ENCODE results near the gene COBL.

COBL gene

GRCh38 chr7:51007551-51008505, 308.8 kb downstream of the COBL start:
- H3K27me3 ChIP-seq (ENCODE audit: insufficient read depth, poor library complexity, severe bottlenecking), result no peaks in the 10 kb centered on the region
- H3K27ac ChIP-seq (ENCODE audit: poor library complexity, severe bottlenecking), result no peak overlapping the region
- ATAC-seq (ENCODE audit: low read depth) (no peak), DNase-seq (ENCODE audit: low spot score) (no peak)
- H3K4me3 ChIP-seq (ENCODE audit: severe bottlenecking), result no peak overlapping the region
- no peaks in the 10 kb centered on the region for H3K9me3 ChIP-seq (ENCODE audit: severe bottlenecking)
- no peaks in the 10 kb centered on the region for H3K36me3 ChIP-seq (ENCODE audit: low read depth)
- no peak for TF ChIP-seq CTCF (IDR thresholded peaks at IDR 0.05; ENCODE audit: poor library complexity, severe bottlenecking)
- peaks cover 9% of the 10 kb centered on the region for H3K4me1 ChIP-seq (ENCODE audit: insufficient read depth, poor library complexity, severe bottlenecking)

GRCh38 chr7:51006483-51007235, 309.9 kb downstream of the COBL start:
- Histone ChIP-seq H3K4me3 (ENCODE audit: severe bottlenecking) (no peak overlapping the region), H3K27ac (ENCODE audit: poor library complexity, severe bottlenecking) (no peak overlapping the region), H3K27me3 (ENCODE audit: insufficient read depth, poor library complexity, severe bottlenecking) (no peaks in the 10 kb centered on the region), H3K9me3 (ENCODE audit: severe bottlenecking) (no peaks in the 10 kb centered on the region), H3K4me1 (ENCODE audit: insufficient read depth, poor library complexity, severe bottlenecking) (peaks cover 9% of the 10 kb centered on the region), H3K36me3 (ENCODE audit: low read depth) (no peaks in the 10 kb centered on the region)
- no peak for TF ChIP-seq CTCF (IDR thresholded peaks at IDR 0.05; ENCODE audit: poor library complexity, severe bottlenecking)
- DNase-seq (ENCODE audit: low spot score) (no peak), ATAC-seq (ENCODE audit: low read depth) (no peak)

GRCh38 chr7:51005074-51005473, 311.5 kb downstream of the COBL start:
- Histone ChIP-seq H3K36me3 (ENCODE audit: low read depth) (no peaks in the 10 kb centered on the region), H3K27ac (ENCODE audit: poor library complexity, severe bottlenecking) (no peak overlapping the region), H3K4me3 (ENCODE audit: severe bottlenecking) (no peak overlapping the region), H3K4me1 (ENCODE audit: insufficient read depth, poor library complexity, severe bottlenecking) (peaks cover 4% of the 10 kb centered on the region), H3K27me3 (ENCODE audit: insufficient read depth, poor library complexity, severe bottlenecking) (no peaks in the 10 kb centered on the region), H3K9me3 (ENCODE audit: severe bottlenecking) (no peaks in the 10 kb centered on the region)
- no peak for TF ChIP-seq CTCF (IDR thresholded peaks at IDR 0.05; ENCODE audit: poor library complexity, severe bottlenecking)
- ATAC-seq (ENCODE audit: low read depth), result no peak
- DNase-seq (ENCODE audit: low spot score), result no peak

- no peaks in the 10 kb centered on the region for H3K36me3 ChIP-seq (ENCODE audit: low read depth)
- ATAC-seq (ENCODE audit: low read depth) (no peak), DNase-seq (ENCODE audit: low spot score) (no peak)
- no peaks in the 10 kb centered on the region for H3K4me1 ChIP-seq (ENCODE audit: insufficient read depth, poor library complexity, severe bottlenecking)
- no peak overlapping the region for H3K4me3 ChIP-seq (ENCODE audit: severe bottlenecking)
- no peaks in the 10 kb centered on the region for H3K27me3 ChIP-seq (ENCODE audit: insufficient read depth, poor library complexity, severe bottlenecking)
- H3K27ac ChIP-seq (ENCODE audit: poor library complexity, severe bottlenecking), result no peak overlapping the region
- peak; percentile 31 for TF ChIP-seq CTCF (IDR thresholded peaks at IDR 0.05; ENCODE audit: poor library complexity, severe bottlenecking)
- H3K9me3 ChIP-seq (ENCODE audit: severe bottlenecking), result no peaks in the 10 kb centered on the region
These were observed 315.7 kb downstream of the COBL start for GRCh38 chr7:51000956-51001355.
